Measurements from ENCODE around the gene C9orf85. TPM values are rescaled to one million over a fixed set of nuclear protein-coding genes. Genes with fewer than 3 reads are reported as not detected.

The C9orf85 gene
- total and polyA plus RNA-seq, 9 of the 15 experiments (the other 6 are each of a cell fraction or from before 2014, with no cell fraction given): 6.7 to 17.6 (median 13.0) TPM

DNA sequence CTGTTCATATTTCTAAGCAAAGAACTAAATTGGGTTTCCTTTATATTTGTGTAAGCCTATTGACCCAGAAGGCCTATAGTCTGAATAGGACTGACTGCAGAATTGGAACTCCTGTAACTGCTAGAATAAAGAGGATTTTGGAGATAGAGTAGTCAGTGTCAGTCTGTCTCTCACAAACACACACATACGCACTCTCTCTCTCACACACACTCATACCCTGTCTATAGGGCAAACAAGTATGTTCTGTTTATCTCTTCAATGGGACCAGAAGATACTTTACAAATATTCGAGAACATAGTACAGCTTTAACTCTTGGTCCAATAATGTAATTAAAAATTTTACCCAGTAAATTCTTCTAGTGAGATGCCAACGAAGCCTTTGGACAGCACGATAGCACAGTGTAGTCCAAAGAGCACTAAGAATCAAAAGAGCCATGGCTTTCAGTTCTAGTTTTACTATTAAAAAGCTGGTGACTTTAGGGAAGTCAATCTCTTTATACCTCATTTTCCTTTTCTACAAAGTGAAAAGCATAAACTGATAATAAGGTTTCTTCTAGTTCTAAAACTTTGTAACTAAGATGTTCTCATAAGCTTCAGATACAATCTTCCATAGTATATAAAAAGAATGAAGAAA is 19.8 kb upstream of the C9orf85 start (continued):
- TF ChIP-seq GTF3C2 (IDR thresholded peaks at IDR 0.05; ENCODE audit: borderline replicate concordance, extremely low read depth, insufficient read length): no peak
- TF ChIP-seq MLLT1 (IDR thresholded peaks at IDR 0.05): no peak
- TF ChIP-seq CBX8 (IDR thresholded peaks at IDR 0.05; ENCODE audit: borderline replicate concordance, extremely low read depth, low read depth, low read length, poor library complexity, severe bottlenecking): no peak
- TF ChIP-seq SAFB (IDR thresholded peaks at IDR 0.05; ENCODE audit: borderline replicate concordance, low read depth, low read length): no peak
- no peak for TF ChIP-seq KLF1 (tag; IDR thresholded peaks at IDR 0.05)
